ENCODE data around the gene TCF7. TPM values are rescaled to one million over a fixed set of nuclear protein-coding genes. Genes with fewer than 3 reads are reported as not detected.

Gene TCF7
- total RNA-seq, 4 donors from 2014 or later: 2.6 to 6.2 (median 5.1) TPM

DNA sequence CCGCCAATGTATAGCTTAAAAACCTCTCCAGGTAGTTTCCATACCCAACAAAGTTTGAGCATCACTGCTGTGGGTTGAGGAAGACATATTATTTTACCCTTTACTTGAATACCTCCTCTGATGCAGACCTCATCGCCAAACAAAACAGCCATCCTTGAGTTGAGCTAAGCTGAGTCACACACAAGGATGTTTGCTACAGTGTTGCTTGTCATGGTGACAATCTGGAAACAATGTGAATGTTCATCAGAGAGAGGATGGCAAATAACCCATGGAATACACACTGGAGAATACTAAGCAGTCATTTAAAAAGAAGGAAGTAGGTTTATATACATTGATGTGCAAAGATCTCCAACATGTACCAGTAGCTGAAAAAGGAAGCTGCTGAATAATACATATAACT lies 41.1 kb upstream of the TCF7 start:
- WGBS, 2 donors: 46 to 100% methylated on average over 2 of the region's 2 CpGs
- H3K4me3 ChIP-seq (ENCODE audit: low read depth, poor library complexity, severe bottlenecking): no peak overlapping the region
- intact Hi-C loops (cut with DNase I; ENCODE audit: low total_unique reads): no loop called here
- no peak for TF ChIP-seq POLR2A (IDR thresholded peaks at IDR 0.05)
- TF ChIP-seq, protein P1, sequence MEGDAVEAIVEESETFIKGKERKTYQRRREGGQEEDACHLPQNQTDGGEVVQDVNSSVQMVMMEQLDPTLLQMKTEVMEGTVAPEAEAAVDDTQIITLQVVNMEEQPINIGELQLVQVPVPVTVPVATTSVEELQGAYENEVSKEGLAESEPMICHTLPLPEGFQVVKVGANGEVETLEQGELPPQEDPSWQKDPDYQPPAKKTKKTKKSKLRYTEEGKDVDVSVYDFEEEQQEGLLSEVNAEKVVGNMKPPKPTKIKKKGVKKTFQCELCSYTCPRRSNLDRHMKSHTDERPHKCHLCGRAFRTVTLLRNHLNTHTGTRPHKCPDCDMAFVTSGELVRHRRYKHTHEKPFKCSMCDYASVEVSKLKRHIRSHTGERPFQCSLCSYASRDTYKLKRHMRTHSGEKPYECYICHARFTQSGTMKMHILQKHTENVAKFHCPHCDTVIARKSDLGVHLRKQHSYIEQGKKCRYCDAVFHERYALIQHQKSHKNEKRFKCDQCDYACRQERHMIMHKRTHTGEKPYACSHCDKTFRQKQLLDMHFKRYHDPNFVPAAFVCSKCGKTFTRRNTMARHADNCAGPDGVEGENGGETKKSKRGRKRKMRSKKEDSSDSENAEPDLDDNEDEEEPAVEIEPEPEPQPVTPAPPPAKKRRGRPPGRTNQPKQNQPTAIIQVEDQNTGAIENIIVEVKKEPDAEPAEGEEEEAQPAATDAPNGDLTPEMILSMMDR (IDR thresholded peaks at IDR 0.05): no peak
- no peak for DNase-seq (ENCODE audit: low spot score in 2 of 2)

DNA sequence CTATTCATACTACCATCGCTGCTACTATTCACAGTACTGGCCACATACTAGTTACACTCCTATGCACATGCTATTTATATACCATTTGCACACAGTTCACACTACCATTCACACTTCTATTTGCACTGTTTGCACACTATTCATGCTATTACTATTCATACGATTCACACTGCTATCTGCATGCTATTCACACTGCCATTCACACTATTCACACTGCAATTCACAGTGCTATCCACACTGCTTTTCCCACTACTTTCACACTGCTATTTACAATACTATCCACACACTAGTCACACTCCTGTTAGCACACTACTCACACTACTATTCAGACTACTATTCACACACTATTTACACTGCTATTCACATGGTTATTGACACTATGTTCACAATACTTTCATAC lies 39.4 kb upstream of the TCF7 start:
- intact Hi-C loops (cut with DNase I; ENCODE audit: low total_unique reads): no loop called here

DNA sequence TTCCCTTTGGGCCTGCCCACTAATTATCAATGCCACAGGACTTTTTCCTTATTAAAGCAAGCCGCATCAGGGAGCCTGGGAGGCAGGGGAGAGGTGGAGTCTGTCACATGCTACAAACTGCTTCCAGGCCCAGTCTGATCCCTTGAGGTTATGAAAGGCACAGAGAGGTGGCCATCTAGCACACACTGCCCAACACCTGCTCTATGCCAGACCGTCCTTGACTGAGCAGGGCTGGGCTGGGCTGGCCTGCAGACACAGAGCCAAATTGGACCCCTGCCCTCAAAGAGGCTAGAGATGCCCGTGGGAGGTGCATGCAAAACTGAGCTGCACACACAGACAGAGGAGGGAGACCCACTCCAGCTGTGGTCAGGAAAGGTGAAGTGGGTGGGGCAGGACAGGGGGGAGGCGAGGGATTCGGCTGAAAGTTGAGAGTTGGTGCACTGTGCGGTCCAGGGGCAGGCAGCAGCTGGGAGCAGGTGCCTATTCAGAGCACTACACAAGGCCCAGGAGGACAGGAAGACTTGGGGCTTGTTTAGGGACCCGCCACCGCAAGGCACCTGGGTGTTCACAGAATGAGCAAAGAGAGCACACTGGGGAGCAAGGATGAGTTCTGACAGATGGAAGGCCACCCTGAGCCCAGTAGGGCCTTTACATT lies 36.4 kb upstream of the TCF7 start:
- DNase-seq (ENCODE audit: low spot score in 2 of 2): no peak
- TF ChIP-seq, protein P1 (IDR thresholded peaks at IDR 0.05): no peak
- TF ChIP-seq POLR2A (IDR thresholded peaks at IDR 0.05): no peak
- intact Hi-C loops (cut with DNase I; ENCODE audit: low total_unique reads): no loop called here
- H3K4me3 ChIP-seq (ENCODE audit: low read depth, poor library complexity, severe bottlenecking): no peak overlapping the region
- WGBS, 2 donors: 70 to 77% methylated on average over 8 of the region's 8 CpGs

More for the DNA sequence above, 39.4 kb upstream of the TCF7 start:
- no peak for DNase-seq (ENCODE audit: low spot score in 2 of 2)
- H3K4me3 ChIP-seq (ENCODE audit: low read depth, poor library complexity, severe bottlenecking): no peak overlapping the region
- TF ChIP-seq, protein P1 (IDR thresholded peaks at IDR 0.05): no peak
- TF ChIP-seq POLR2A (IDR thresholded peaks at IDR 0.05): no peak
- WGBS, 2 donors: 90 to 96% methylated on average over 2 of the region's 2 CpGs

GRCh38 chr5:134079748-134080581 lies 34.5 kb upstream of the TCF7 start:
- H3K4me3 ChIP-seq (ENCODE audit: low read depth, poor library complexity, severe bottlenecking): no peak overlapping the region
- TF ChIP-seq POLR2A (IDR thresholded peaks at IDR 0.05): no peak
- TF ChIP-seq, protein P1 (IDR thresholded peaks at IDR 0.05): no peak
- intact Hi-C loops (cut with DNase I; ENCODE audit: low total_unique reads): no loop called here
- WGBS, 2 donors: 79 to 93% methylated on average over 19 of the region's 19 CpGs
- no peak for DNase-seq (ENCODE audit: low spot score in 2 of 2)

DNA sequence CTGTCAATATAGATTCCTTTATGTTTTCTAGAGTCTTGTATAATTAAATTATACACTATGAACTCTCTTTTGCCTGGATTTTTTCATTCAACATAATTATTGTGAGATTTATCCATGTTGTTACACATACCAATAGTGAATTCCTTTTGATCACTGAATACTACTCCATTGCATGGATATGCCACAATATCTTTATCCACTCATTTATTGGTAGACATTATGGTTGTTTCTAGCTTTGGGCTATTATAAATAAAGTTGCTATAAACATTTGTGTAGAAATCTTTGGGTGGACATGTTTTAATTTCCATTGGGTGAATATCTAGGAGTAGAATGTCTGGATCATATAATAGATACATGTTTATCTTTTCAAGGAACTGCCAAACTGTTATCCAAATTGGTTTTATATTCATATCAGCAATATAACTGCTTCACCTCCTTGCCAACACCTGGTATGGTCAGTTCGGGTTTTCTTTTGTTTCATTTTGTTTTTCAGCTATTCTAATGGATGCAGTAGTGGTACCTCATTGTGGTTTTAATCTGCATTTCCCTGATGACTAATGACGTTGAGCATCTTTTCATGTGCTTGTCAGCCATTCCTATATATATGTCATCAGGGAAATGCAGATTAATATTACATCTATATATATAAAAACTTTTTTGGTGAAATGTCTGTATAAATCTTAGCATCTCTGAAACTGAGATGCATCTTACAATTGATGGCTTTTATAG lies 32.1 kb upstream of the TCF7 start:
- intact Hi-C loops (cut with DNase I; ENCODE audit: low total_unique reads): no loop called here
- no peak for DNase-seq (ENCODE audit: low spot score in 2 of 2)
- H3K4me3 ChIP-seq (ENCODE audit: low read depth, poor library complexity, severe bottlenecking): no peak overlapping the region
- TF ChIP-seq POLR2A (IDR thresholded peaks at IDR 0.05): no peak
- TF ChIP-seq, protein P1 (IDR thresholded peaks at IDR 0.05): no peak
- WGBS, 2 donors: 62 to 67% methylated on average over 2 of the region's 2 CpGs
